Measurements from ENCODE around the gene PDE10A.

PDE10A gene

DNA sequence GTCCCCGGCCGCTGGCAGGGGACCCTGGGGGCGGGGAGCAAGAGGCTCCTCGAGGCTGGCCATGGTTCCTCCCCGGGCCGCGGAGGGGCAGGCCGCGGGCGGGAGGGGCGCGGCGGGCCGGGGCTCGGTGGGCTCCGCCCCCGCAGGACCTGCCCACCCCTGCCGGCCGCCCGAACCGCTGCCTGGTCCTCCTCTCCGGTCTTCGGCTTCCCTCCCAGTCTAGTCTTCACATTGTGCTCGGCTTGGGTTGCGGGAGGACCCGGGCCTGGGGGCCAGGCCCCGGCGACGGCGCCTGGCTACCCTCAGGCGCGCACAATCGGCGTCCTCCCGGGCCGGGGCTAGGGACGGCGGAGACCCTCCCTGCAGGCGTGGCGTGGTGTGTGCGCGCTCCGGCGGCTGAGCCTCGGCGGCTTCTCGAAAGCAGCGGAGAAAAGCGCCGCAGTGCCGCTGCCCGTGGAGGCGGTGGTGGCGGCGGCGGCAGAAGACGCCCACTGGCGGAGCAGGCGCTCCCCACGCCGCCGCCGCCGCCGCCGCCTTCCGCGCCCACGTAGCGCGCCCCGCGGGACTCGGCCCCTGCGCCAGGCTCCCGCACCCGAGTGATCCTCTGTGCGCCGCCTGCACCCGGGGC, at the start of gene PDE10A:
TSS of gene PDE10A (minus strand) at position 493 of the 628 bp plus-strand sequence. CDS start at position 63, 430 bp downstream.
- DNase-seq (ENCODE audit: low read depth, low spot score): no peak

DNA sequence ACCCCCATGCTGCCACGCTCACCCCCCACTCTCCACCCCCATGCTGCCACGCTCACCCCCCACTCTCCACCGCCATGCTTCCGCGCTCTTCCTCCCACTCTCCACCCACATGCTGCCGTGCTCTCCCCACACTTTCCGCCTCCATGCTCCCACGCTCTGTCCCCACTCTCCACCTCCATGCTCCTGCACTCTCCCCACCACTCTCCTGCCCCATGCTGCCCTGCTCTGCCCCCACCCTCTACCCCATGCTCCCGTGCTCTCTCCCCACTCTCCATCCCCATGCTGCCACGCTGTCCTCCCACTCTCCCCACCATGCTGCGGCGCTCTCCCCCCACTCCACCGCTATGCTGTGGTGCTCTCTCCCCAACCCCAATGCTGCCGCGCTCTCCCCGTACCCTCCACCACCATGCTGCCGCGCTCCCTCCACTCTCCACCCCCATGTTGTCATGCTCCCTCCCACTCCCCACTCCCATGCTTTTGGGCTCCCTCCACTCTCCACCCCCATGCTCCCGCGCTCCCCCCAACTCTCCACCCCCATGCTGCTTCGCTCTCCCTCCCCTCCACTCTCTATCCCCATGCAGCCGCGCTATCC, 46.0 kb upstream of the PDE10A start:
- no peak for DNase-seq (ENCODE audit: low read depth, low spot score)

DNA sequence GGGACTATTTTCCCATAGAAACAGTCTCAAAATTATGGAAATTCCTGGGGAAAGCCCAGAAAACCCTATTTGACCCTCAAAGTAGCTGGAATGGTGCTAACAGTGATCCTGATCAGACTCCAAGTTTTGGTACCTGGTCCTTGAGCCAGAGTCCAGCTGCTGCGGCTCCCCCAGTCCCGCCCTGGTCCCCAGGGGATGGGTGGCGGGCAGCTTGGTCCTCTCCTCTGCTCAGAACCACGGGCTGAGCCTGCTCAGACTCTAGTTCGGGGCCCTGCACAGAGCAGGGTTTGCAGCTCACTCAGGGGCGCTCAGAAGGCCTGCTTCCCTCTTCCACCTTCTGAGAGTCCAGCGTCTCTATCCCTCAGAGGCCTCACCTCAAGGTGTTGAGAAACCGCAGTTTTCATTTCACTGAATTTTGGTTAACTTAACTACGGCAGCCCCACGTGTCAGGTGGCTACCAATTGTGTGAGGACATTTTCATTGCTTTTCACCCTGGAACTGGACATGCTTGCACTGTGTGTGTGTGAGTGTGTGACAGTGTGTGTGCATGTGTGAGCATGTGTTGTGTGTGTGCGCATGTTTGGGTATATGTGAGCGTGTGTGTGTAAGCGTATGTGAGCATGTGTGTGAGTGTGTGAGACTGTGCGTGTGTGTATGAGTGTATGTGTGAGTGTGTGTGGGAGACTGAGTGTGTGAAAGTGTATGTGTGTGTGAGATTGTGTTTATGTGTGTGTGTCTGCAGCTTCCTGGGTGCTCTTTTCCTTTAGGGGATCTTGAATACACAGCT, 44.2 kb upstream of the PDE10A start:
- DNase-seq (ENCODE audit: low read depth, low spot score): no peak

DNA sequence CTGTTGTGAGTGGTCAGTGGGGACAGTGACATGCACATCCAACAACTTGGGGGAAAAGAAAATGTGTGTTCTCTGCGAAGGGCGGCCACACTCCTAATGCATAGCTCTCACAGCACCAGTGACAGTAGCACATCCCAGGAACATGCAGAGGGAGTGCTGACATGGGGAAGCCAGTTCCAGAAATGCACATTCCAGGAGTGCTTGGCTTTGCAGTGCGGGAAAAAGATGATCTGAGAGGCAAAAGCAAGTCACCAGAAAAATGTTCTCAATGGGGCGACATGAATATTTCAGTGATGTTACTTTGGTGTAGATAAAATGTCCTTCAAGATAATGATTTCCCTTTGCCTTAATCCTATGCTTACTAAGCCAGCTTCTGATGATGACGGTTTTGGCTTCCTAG, 42.9 kb upstream of the PDE10A start:
- DNase-seq (ENCODE audit: low read depth, low spot score): no peak

DNA sequence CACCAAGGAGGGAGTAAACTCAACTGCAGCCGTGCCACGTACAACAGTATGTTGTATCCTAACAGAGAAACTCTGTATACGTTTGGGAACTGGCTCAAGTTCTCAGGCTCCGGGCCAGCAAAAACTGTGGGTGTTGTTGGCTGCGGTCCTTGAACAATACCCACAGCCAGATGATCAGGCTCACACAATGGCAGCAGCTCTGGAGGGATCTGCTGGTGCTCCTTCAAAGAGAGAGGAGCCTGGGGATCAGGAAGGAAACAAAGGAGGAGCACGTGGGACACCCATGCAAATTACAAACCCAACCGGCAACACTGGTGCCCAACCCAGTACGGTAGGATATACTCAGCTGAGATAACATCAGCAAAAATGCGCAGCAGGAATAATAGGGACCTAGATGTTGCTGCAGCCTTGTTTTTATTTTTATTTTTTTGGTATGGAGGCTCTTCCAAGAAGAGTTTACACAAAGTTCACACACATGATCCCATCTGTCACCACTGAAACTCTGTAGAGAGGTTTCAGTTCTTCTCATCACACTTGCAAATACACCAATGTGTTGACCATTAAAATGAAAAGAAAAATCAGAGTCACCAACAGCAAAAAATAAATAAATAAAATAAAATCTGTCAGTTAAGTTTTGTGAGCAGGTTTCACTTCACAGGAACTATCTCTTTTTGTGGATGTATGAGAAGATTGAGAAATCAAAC, 41.2 kb upstream of the PDE10A start:
- no peak for DNase-seq (ENCODE audit: low read depth, low spot score)

DNA sequence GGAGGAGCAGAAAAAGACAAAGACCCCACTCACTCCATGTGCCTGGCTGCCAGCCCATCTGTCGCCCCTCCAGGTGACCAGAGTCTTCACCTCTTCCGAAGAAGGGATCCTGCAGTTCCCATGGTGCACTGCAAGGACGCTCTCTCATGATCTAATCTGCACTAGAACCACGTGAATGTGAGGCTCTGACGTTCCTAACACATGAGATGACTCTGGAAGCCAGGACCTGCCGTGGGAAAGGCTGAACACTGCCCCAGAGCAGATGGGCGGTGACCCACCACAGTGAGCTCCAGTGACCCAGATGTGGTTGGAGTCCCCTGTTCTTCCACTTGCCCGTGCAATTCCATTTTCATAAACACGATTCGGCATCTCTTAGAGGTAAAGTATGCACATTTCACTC, 39.6 kb upstream of the PDE10A start:
- DNase-seq (ENCODE audit: low read depth, low spot score): no peak

DNA sequence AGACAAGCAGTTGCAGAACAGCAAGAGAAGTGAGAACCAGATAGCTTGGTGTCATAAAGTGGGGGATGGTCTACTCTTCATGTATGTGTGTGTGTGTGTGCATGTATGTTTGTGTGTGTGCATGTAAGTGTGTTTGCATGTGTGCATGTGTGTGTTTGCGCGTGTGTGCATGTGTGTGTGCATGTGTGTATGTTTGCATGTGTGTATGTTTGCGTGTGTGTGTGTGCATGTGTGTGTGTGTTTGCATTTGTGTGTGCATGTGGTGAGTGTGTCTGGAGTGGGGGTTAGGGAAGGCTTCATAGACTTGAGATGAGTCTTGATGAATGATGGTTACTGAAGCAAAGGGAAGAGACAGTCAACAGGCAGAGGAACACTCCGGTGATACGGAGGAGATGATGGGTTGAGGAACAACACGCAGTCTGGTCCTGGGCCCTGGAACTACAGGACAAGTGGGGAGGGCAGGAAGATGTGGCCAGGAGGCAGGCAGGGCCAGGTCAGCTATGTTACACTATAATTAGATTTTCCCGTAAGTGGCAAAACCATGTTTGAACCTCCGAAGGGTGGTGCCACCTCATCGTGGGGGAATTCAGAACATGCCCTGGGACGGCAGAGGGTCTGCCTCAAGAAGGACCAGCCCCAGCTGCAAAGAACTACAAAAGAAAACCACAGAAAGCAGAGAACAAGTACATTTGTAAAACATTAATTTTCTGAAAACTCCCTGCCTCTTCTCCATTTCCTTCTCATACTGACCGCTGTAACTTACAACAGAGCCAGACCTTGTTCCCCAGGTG, 38.7 kb upstream of the PDE10A start:
- no peak for DNase-seq (ENCODE audit: low read depth, low spot score)

DNA sequence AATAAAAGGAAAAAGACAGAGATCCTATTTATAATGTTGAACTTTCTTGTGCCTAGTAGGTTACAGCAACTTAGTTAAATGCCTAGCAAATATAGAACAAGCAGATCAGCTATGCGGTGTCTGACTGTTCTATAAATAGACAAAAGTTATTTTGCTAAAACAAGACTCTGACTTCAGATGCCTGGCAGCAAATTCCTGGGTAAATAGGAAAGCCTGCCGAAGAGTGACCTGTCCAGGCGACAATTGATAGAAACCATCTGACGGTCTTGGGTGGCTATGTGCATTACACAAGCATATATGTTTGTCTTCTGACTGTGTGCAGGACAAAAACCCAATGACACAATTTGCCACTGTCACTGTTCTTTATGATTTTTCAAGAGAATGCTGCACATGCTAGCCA, 38.0 kb upstream of the PDE10A start:
- DNase-seq (ENCODE audit: low read depth, low spot score): no peak

DNA sequence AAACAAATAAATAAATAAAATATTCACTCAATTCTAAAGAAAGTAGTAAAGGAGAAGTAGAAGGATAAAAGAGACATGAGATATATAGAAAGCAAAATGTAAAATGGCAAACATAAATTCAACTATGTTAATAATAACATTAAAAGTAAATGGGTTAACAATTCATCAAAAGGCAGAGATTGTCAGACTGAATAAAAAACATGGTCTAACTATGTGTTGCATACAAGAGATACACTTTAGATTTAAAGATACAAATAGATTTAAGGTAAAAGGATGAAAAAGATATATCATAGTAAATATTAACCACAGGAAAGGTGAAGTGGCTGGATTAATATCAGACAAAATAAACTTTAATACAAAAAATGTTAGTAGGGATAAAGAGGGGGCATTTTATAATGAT, 35.8 kb upstream of the PDE10A start:
- DNase-seq (ENCODE audit: low read depth, low spot score): no peak

DNA sequence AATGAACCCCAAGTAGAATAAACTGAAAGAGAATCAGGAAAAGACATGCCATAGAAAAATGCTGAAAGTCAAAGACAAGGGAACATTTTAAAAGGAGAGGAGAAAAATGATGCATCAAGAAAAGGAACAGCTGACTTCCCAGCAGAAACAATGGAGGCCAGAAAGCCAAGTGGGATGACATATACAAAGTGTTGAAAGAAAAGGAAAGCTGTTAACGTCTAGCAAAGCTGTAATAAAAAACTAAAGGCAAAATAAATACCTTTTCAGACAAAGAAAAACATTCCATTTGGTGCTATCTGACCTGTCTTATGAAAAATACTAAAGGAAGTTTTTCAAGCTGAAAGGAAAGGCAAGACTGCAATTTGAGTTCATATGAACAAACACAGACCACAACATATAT, 34.1 kb upstream of the PDE10A start:
- no peak for DNase-seq (ENCODE audit: low read depth, low spot score)

DNA sequence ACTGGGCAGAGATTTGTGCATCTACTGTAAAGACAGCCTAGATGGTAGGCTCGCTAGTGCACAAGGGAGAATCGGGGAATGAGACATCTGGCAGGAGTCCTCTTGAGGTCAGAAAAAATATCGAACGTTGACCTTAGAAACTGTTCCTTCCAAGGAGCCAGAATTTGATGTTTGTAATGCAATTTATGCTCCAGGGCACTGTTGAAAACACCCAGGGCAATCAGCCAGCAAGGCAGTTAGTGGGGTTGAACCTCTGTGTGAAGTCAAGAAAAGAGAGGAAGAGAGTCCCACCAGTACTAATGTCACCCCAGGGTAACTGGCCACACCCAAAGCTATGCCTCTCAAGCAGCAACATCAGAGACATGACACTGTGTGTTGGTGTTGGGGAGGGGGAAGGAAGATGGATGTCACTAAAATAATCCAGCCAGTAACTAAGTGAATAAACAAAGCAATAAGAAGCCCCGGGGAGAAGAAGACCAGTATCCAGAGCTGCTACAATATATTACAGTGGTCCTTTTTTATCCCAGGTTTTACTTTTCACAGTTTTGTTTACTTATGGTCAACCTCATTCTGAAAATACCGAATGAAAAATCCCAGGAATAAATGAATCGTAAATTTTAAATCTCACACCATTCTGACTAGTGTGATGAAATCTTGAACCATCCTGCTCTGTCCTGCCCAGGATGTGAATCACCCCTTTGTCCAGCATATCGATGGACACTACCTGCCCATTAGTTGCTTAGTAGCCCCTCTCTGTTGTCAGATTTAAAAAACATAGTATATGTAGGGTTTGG, 32.9 kb upstream of the PDE10A start:
- no peak for DNase-seq (ENCODE audit: low read depth, low spot score)

DNA sequence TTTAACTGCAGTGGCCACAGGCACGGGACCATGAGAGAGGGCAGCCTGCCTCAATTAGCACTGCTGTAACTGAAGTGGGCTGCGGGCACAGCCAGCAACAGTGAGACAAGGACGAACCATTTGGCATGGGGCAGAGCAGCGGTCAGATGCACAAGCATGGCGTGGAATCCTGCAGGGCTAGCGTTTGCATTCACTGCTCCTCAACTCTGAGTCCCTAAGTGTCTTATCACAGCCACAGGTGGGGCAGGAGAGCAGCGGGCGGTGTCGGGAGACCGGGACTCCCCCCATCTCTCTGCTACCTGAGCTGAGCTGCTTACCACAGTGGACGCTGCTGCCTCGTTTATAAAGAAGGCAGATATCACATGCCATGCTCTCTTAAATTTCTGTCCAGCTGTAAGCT, 31.3 kb upstream of the PDE10A start:
- no peak for DNase-seq (ENCODE audit: low read depth, low spot score)

DNA sequence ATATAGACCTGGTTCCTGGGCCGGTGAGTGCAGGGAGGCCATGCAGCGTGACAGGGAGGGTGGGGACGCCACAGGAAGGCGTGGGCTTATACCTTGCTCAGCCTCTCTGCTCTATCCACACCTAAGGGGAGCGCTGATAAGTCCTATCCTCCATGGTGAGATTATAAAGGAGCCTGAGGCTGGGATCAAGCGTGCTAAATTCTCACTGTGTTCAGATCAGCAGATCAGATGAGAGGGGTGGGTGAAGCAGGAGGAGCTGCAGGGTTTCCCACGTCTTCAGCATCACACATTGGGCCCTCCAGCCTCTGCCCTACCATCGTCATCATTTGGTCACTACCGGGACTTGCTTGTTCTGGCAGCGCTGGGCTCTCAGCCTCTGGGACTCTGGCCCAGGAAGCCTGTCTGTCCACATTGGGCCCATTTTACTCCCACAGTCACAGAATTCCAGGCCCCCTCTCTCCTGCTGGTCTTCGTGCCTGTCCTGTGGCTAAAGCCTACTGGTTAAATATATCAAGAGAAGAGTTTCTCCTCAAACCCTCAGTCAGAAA, 29.1 kb upstream of the PDE10A start:
- DNase-seq (ENCODE audit: low read depth, low spot score): no peak

DNA sequence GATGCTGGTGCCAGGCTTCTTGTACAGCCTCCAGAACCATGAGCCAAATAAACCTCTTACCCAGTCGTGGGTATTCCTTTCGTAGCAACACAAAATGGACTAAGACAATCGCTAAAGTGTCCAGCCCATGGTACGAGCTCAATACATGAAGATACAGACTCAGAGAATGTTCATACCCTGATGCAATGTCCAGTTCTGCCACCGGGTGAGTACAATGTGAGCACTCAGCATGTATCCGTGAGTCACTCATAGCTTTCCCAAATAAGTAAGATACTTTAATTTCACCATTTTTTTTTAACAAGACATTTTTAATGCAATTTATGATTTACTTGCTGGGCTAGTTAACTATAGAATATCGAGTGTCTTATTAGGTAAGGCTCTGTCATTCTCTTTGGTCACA, 26.7 kb upstream of the PDE10A start:
- no peak for DNase-seq (ENCODE audit: low read depth, low spot score)

DNA sequence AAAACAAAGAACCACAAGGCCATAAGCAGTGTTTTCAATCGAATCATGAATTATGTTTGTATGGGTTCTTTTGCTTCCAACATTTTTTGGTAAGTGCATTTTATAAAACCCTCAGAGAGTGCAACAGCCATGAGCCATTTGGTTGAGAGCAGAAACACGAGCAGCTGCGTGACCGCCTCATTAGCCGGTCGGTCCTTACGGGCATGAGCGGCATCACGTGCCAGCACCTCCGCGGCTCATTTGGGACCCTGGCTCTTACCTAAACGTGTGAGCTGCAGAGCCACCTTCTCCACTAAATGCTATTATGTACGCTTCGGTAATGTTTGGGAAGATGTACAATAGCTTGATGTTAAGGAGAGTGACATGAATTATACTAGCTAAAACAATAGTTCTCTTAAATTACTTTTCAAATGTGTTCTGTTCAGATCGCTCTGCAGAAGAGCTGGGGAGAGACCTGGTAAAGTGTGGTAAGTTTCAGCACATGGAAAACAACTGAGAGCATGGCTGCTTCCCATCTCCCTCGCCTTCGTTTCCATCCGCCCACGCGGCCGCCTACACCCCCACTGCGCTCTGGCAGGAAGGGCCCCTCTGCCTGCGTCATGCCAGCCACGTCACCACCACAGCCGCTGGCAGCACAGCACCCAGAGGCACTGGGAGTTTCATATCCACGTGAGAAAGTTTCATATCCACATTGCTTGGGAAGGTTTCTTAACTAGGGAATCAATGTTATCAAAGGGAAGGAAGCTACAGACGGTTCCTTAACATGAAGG, 23.7 kb upstream of the PDE10A start:
- no peak for DNase-seq (ENCODE audit: low read depth, low spot score)

DNA sequence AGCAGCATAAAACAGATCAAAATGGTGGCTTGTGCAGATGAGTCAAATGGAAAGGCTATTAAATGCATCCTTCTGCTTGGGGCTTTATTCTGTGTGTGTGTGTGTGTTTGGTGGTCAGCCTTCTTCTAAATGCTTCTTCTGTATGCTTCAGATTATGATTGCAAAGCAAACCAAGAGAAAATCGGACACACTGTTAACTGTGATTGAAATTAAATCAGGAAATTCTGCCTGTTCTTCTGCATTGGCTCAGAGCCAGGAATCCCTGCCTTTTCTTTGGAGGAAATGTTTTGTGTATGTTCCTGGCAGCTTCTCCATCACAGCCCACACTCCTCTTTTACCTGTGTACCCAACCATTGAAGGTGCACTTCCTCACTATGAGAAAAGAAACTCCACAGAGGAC, 22.3 kb upstream of the PDE10A start:
- no peak for DNase-seq (ENCODE audit: low read depth, low spot score)

DNA sequence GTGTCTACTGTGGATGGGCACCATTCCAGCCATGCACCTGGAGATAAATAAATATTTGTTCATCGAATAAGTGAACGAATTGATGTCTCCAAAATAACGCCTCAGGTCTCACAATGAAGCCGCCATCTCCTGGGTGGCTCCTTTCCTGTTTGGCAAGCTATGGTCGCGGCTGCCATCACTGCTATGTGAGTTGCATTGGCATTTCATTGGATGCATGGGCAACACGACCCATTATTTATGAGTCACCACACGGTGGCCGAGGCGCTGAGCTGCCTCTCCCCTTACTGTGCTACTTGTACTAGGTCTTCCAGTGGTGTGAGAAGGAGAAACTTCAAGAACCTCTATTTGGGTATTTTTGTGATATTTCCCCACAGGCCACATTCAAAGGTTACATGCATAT, 21.3 kb upstream of the PDE10A start:
- DNase-seq (ENCODE audit: low read depth, low spot score): no peak

DNA sequence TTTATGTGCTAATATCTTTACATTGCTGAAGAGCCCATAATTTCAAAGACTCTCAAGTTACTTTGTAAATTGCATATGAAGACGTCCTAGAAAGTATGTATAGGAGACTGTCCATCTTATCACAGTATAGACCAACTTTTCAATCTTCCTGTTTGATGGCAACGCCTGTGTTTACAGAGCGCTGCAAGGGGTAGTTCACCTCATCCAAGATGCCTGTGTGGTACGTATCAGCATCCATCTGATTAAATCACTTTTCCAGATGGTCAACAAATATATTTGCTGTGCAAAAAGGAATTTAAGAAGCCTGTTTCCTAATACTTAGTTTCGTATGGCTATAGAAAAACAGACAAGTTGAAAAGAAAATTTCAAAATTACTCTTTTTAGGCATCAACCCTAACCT, 17.9 kb upstream of the PDE10A start:
- no peak for DNase-seq (ENCODE audit: low read depth, low spot score)

DNA sequence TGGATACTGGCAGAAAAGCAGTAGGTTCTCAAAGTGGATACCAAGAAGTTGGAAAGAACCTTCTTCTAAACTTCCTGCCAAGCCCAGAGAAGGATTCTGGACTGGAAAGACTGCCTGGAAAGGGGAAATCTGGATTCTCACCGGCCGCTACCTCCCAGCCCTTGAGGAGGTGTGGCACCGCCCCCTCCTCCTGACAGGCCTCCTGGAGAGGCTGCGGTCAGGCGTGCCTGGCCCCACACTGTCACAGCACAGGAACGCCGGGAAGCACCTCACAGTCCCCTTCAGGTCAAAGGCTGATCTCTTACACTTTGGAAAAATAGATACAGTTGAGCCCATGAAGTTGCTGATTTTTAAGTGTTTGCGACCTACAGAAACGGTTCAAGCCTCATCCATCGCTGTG, 16.3 kb upstream of the PDE10A start:
- DNase-seq (ENCODE audit: low read depth, low spot score): no peak

DNA sequence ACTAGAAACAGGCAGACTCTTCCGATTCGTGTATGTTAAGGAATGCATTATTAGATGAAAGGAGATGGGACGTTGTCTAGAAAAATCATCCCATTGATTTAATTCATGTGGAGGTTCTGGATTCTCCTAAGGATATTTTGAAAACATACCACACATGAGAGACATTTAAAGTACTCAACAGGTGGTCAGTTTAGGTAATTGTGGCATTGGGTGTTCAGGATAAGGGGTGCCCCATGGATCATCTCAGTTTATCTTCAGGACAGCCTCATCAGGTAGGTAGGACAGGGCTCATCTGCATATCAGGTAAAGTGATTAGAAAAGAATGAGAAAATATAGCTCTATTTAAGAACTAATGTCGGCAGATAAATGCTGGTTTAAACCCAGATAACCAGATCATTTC, 15.9 kb upstream of the PDE10A start:
- no peak for DNase-seq (ENCODE audit: low read depth, low spot score)

All from activated naive CD8-positive, alpha-beta T cell treated with anti-CD3 and anti-CD28 coated beads, Interleukin-2, amount 50 U/mL, for 16 hours (primary cell).